T-helper 2 cell (primary cell): ENCODE measurements around the gene TMSB15B.
A peak's percentile ranks its signal among the peaks of the same experiment; 100 is the strongest.
"Not testable (repeated sequence)": the region's sequence is repeated elsewhere in the genome, so short reads cannot be mapped to it uniquely, and the experiment has no call there.

Source experiments
- DNase-seq, 5 experiments: peaks; one replicate each; pipeline versions ENCODE4 v3.0.0 to v3.0.0-alpha.2; 2012 to 2022
- total RNA-seq, 2 donors: gene quantifications; one replicate each; lab custom pipeline; 2026; lab: John Stamatoyannopoulos, UW

TMSB15B gene
- total RNA-seq, result 1.0 to 1.6 reads per million in 2 donors

DNA sequence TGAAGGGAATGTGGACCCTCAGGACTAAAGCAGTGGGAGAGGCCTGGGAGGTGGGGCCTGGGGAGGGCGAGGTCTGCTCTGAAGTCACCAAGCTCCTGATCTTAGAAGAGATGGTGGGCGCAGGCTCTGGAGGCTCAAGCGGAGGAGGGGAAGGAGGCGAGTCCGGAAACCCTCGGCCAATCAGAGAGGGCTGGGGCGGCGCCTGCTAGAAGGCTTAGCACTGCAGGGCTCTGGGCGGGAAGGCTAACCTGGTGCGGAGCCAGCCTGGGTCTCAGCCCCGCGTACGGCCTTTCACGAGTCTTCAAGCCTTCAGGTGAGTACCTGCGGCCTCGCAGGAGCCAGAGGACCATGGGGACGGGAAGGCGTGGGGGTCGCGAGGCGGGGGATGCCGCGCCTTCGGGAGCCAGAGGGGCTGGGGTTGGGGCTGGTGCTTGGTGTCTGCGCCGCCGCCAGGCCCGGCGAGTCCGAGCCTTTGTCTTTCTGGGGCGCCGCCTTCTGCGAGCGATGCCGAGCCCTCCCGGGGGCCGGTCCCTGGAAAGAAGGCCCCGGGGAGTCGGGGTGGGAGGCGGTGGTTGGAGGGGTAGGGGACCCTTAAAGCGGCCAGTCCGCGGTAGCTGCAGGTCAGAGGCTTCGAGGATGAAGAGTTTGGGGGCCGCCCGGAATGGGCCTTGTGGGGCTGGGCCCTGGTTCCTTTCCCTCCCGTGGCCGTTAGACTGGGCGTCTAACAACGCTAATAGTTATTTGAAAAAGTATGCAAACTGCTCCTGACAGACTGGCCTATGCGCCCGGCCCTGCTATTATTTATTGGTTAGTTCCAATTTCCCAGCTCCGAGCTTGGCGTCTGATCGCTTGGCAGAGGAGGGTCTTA is at the start of gene TMSB15B:
TMSB15B (plus strand) TSS at position 217 of the 868 bp plus-strand sequence.
- not testable (repeated sequence) for DNase-seq

DNA sequence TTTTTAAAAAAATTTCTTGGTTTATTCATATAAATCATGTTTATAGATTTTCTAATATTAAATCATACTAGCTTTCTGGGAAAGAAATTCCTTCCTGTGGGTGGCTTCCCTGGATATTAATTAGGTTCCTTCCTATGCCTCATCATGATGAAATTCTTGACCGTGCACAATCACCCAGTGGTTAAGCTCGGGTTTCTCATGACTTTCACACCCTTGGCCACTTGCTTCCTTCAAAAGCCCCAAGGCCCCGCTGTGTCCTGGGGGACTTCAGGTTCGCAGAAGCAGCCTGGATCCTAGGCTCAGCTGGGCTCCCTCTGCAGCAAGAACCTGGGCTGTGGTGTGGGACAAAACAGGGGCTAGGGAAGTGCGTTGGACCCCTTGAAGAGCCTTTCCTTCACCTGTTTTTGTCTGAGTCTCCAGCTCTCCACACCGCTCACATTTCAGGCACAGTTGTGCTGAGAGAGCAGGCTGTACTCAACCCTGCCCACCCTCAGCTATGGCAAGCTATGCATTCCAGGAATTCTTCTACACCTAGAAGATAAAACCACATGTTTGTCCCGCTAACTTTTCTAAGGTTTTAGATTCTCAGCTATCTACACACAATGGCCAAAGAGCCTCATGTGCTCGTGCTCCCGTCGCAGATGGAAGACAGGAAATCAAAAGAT is 48.9 kb upstream of the TMSB15B start:
- DNase-seq, result no peak

DNA sequence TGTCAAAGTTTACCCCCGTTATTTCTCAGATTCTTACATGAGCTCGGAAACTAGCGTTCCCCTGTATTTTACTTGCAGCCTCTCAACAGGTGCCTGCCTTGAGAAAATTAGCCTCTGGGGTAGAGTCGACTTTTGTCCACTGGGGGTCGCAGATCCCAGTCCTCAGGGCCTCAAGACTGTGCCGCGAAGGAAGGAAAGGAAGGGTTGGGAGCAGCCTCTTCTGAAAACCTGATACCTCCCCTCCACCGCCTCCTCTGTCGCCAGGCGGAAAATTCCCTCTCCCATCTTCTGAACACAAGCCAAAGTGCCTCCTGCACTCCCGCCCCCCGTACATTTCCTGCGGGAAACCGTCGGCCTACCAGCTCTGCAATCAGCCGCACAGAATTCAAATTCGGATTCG is 44.4 kb upstream of the TMSB15B start:
- peak in 4 of 5 experiments; percentile 10 to 69 (median 16) for DNase-seq

DNA sequence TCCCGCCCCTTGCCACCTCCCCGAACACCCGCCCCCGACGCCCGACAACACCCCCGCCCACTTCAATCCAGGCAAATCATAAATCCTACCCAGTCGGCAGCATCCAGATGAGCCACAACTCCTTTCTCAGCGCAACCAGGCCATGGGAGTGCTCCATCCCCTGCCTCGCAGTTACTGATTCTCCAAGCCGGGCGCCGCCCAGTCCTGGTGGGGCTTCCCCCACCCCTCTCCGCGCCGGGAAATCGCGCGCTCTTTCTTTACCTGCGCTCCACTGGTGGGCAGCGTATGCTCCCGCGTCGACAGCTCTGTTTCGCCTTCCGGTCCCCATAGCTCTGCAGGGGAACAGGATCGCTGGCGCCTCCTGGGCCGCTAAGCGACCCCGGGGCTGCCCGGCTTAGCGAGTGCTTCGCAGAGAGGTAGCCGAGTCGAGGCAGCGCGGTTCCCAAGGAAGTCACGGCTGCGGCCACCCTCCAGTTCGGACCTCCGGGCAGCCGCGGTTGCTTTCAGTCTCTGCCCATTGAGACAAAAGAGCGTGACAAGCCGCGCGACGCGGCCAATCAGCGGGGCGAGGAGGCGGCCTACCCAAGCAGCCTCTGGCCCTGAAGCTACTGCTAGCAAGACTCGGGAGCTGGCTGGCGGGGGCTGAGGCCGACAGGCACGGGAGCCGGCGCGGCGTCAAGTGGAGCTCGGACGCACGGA is 43.7 kb upstream of the TMSB15B start:
- DNase-seq, result peak; percentile 22 to 81 (median 40)

DNA sequence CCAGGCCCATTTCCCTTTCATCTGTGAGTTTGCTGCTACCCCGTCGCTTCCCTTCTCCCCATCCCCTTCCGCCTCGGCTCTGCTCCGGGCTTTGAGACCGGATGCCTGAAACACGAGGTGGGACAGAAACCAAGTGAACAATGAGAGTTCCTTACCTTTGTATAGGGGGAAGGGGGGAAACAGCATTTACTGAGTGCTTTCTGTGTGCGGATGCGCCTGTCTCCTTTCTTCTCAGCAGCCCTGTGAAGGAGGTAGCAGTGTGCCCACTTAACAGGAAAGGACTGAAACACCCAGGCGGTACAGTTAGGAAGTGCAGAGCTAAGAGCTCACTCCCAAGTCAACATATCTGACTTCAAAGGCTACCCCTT is 43.2 kb upstream of the TMSB15B start:
- peak in 2 of 5 experiments; percentile 6 to 75 for DNase-seq

DNA sequence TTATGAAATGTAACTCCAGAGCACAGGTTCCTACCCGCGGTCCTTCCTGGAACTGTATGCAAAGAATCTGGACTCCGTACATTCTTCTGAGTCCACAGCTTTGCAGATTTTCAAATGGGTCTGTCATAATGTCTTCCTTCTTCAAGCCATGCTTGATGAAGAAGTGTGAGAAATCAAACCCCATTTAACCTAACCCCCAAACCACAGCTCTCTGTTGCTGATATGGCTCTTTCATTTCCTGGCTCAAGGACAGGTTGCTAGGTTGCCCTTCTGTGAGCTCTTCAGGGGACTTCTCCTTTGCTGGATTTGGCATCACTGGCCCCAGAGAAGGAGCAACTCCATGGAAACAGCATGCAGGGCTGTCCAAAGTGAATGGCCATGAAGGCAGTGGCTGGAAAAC is 41.9 kb upstream of the TMSB15B start:
- DNase-seq, result peak in 2 of 5 experiments; percentile 13 to 49

DNA sequence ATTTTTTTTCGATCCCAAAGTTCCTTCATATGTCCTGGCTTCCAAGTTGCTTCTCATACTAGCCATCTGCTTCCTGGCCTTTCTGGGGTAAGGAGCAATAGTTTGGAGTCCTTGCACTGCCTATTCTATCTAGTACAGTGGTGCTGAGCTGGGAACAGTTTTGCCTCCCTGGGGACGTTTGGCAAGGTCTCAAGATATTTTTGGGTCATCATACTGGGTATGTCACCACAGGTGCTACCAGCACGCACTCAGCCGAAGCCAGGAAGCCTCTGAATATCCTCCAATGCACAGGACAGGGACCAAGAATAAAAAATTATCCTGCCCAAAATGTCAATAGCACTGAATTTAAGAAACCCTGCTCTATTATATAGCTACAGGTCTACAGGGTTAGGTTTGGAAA is 35.4 kb upstream of the TMSB15B start:
- DNase-seq, result no peak

DNA sequence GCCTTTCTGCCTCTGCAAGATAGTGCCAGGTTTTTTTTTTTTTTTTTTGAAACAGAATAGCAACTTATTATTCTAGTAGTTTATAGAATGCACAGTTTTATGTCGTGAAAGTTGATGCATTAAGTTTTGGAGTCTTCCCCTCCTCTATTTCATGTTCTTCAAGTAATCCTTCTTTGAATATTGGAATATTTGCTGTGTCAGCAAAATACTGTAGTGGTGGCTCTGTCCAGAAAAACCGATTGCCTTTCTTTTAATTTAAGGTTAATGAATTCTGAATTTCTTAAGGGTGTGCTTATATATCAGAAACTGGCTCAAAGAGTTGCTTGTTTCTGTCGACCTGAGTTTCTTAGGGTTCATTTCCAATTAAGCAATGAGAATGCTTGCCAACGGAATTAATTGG is 34.8 kb upstream of the TMSB15B start:
- DNase-seq, result no peak

DNA sequence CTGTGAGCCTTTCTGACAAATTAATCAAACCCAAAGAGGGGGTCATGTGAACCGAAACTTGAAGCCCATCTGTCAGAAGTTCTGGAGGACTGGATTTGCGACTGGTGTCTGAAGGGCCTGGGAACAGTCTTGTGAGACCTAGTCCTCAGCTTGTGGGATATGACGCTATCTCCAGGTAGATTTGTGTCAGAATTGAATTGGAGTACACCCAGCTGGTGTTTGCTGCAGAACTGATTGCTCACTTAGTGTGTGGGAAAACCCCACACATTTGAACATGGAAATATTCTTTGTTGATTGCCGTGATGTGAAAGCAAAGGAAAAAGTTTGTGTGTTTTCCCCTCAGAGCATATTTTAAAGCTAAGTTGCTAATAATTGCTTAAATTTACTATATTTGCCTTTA is 30.3 kb upstream of the TMSB15B start:
- DNase-seq, result no peak

DNA sequence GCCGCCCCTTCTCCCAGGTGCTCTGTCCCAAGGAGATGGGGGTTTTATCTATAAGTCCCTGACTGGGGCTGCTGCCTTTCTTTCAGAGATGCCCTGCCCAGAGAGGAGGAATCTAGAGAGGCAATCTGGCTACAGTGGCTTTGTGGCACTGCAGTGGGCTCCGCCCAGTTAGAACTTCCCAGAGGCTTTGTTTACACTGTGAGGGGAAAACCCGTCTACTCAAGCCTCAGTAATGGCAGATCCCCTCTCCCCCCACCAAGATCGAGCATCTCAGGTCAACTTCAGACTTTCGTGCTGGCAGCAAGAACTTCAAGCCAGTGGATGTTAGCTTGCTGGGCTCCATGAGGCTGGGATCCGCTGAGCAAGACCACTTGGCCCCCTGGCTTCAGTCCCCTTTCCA is 22.2 kb upstream of the TMSB15B start:
- DNase-seq, result not testable (repeated sequence)

DNA sequence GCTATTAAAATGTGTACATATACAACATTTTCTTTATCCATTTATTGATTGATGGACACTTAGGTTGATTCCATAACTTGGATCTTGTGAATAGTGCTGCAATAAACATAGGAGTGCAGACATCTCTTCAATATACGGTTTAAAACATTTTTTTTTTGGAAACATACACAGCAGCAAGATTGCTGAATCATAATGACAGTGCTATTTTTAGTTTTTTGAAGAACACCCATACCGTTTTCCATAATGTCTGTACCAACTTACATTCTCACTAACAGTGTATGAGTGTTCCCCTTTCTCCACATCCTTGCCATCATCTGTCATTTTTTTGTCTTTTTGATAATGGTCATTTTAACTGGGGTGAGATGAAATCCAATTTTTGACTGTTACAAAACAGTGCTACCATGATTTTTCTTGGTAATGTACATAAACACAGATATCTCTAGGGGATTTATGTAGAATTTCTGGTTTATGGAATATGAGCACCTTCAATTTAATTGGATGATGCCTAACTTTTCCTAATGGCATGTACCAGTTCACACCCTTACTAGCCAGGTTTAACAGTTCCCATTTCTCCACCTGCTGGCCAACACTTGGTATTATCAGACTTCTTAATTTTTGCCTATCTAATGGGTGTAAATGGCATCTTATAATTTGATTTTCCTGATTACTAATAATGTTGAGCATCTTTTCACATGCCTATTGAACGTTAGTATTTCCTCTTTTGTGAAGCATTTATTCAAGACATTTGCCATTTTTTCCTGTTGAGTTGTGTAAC is 21.0 kb upstream of the TMSB15B start:
- DNase-seq, result peak in 2 of 5 experiments; percentile 4 to 26

DNA sequence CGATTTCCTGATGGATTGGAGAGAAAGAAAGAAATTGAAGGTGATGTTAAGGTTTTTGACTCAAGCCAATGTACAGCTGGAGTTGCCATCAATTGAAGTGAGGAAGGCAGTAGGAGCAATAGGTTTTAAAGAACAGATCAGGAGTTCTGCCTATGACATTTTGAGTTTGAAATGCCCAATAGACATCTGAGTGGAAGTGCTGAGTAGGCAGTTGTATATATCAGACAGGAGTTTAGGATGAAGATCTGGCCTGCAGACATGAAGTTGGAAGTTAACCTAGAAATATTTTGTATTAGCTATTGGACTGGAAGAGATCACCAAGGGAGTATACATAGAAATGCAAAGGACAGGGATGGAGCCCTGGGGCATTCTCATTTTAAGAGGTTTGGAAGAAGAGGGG is 12.9 kb upstream of the TMSB15B start:
- DNase-seq, result no peak

DNA sequence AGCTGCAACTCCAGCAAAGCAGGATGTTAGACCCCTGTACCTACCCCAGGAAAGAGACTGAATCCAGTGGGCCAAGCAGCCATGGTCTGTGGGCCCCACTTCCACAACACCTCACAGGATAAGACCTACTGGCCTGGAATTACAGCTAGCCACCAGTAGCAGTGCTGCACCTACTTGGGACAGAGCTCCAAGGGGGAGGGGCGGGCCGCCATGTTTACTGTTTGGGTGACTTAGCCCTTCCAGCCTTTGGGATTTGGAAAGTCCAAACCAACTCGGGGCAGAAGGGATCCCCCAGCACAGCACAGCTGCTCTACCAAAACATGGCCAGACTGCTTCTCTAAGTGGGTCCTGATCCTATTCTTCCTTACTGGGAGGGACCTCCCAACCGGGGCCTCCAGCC is 9.1 kb upstream of the TMSB15B start:
- no peak for DNase-seq

DNA sequence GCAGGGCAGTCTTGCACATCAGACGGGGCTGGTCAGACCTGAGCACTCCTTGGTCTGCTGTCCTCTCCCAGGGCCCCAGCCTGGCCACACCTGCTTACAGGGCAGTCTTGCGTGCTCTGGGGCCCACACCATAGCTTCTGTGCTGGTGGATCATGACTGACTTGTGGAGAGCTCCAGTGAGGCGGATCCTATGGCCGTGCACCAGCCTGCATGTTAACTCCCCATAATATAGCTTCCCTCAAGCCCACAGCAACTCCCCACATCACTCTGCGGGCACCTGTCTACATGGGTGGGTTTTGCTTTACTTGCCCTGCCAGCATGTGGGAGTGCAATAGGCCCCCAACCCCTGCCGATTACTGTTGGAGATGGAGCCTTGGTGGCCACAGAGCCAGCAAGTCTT is 8.2 kb upstream of the TMSB15B start:
- no peak for DNase-seq

DNA sequence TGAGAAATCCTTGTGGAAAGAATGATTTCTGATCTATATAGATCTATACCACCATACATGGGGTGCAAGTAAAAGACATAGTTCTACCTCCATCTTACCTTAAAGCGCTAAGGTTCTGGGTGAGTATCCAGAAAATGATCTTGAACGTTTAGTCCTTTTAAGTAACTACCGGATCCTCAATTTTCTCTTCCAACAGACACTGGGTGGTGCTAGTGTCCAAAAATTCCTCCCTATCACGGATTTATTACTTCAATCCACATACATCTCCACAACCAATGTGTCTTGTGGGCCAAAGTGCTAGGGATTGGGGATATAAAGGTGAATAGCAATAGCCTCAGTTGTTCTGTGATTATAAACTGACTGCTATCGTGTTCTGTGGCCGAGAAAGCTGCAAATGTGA is 1.8 kb upstream of the TMSB15B start:
- not testable (repeated sequence) for DNase-seq

DNA sequence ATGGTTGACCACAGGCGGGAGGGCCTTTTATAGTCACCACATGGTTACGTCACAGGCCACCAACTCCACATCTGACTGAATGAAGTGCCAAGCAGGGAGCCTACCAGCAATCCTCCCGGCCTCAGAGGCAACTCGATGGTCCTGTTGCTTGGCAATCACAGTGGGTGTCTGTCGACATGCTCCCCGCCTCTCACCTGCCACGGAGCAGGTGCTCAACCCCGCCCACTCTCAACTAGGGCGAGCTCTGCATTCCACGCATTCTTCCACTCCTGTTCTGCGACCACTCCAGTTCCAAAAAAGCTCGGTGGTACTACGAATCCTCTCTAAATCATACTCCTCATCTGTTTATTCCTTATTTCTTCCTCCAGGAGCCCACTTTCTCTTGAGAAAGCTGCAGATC is 21.1 kb downstream of the TMSB15B start:
- not testable (repeated sequence) for DNase-seq

DNA sequence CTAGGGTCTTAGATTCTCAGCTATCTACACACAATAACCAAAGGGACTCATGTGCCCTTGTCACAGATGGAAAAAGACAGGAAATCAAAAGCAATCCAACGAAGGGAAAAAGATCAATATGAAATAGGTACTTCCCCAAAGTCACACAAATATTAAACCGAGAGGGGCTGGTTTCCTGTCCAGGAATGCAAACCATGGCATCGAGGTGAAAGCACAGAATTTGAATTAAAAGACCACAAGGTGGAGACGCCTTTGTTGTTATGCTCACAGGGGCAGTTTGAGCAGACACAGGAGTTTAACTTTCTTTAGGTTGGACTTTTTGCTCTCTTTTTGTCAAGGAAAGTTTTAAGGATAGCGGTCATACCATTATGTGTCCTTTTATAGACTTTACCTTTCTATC is 36.8 kb downstream of the TMSB15B start:
- DNase-seq, result no peak

DNA sequence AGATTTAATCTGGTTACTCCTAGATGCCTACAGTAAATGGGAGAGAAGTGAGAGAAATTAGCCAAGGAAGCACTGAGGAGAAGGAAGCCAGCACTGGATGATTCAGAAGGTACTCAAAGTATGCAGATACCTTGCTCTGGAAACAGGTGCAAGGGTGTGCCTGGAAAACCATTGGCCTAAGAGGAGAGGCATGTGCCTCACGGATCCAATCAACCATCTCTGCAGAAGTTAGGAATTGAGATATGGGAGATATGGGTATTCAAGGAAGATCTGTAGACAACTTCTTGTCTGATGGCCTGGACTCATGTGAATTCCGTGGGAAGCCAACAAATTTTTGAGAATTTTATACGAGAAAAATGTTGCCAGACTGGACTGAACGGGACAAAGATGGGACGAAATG is 46.4 kb downstream of the TMSB15B start:
- DNase-seq, result no peak

DNA sequence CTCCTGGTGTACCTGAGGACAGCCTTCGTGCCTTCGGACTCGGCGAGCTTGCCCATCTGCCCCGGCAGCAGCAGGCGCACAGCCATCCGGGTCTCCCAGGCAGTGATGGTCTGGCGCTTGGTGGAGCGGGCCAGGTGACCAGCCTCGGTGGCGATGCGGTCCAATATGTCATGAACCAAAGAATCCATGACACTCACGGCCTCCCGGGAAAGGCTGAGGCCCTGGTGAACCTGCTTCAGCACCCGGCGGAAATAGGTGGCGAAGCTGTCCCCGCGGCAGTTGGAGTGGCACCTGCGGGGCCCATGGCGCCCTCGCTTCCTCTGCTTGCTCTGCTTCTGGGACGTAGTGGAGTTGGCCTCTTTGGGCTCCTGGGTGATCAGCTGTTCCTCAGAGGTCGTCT is 50.7 kb downstream of the TMSB15B start:
- no peak for DNase-seq

DNA sequence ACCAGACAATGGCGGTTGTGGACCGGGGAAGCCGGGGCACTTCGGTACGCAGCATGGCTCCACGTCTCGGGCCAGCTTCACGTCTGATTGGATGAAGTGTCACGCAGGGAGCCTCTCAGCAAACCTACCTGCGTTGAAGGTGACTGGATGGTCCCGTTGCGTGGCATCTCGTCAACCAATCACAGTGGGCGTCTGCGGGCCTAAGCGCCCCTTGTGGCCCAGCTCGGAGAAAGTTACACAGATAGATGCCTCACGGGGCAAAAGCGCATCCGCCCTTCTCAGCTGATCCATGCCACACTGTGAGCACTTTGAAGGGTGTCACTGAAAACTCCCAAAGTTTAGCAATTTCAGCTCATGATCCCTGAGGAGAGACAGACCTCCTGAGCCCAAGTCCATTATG is 51.2 kb downstream of the TMSB15B start, which contains the start of gene H2BW1:
H2BW1 (minus strand) TSS at position 103 of the 400 bp plus-strand sequence. CDS start 132 bp downstream, outside the sequence.
- no peak for DNase-seq

DNA sequence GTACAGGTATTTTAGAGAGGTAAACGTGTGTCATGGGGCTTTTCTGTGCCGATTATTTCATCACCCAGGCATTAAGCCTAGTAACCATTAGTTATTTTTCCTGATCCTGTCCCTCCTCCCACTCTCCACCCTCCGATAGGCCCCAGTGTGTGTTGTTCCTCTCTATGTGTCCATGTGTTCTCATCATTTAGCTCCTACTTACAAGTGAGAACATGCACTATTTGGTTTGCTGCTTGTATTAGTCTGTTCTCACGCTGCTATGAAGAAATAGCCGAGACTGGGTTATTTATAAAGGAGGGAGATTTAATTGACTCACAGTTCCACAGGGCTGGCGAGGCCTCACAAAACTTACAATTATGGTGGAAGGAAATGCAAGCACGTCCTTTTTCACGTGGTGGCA is 53.1 kb downstream of the TMSB15B start:
- not testable (repeated sequence) for DNase-seq
